H9 (cell line): ENCODE measurements around the gene ZYG11A. TPM values are rescaled to one million over a fixed set of nuclear protein-coding genes. Genes with fewer than 3 reads are reported as not detected.

Experiments
- DNase-seq: peaks from one replicate; pipeline ENCODE4 v3.0.0-alpha.2; 2017
- H2AFZ ChIP-seq: one replicate; pipeline ENCODE4 v1.6.1; 2013; ENCODE audit warnings: mild to moderate bottlenecking, low read length, control low read depth, moderate library complexity
- H2AK5ac ChIP-seq: 2 replicates; pipeline ENCODE4 v1.6.1; 2013; ENCODE audit warnings: low read length, control low read depth, mixed read lengths; ENCODE audit not compliant: insufficient read length
- H2BK120ac ChIP-seq: one replicate; pipeline ENCODE4 v1.6.1; 2013; ENCODE audit warnings: low read depth, mild to moderate bottlenecking, low read length, control low read depth, inconsistent platforms; ENCODE audit not compliant: poor library complexity, severe bottlenecking
- H2BK12ac ChIP-seq: 2 replicates; pipeline ENCODE4 v1.6.1; 2013; ENCODE audit warnings: low read length, control low read depth, mixed read lengths, low read depth; ENCODE audit not compliant: insufficient read length
- H2BK15ac ChIP-seq: 2 replicates; pipeline ENCODE4 v1.6.1; 2013; ENCODE audit warnings: low read depth, low read length, control low read depth
- H2BK20ac ChIP-seq: one replicate; pipeline ENCODE4 v1.6.1; 2013; ENCODE audit warnings: low read depth, mild to moderate bottlenecking, low read length, control low read depth, inconsistent platforms; ENCODE audit not compliant: poor library complexity, severe bottlenecking
- H2BK5ac ChIP-seq: 2 replicates; pipeline ENCODE4 v1.6.1; 2013; ENCODE audit warnings: low read length, control low read depth, mixed read lengths; ENCODE audit not compliant: insufficient read length
- H3K14ac ChIP-seq: 2 replicates; pipeline ENCODE4 v1.6.1; 2013; ENCODE audit warnings: low read length, control low read depth; ENCODE audit not compliant: insufficient read depth
- H3K18ac ChIP-seq: 2 replicates; pipeline ENCODE4 v1.6.1; 2013; ENCODE audit warnings: low read depth, mild to moderate bottlenecking, mixed read lengths, low read length, control low read depth; ENCODE audit not compliant: insufficient read length
- H3K23ac ChIP-seq: 2 replicates; pipeline ENCODE4 v1.6.1; 2013; ENCODE audit warnings: low read length, control low read depth, mixed read lengths, low read depth; ENCODE audit not compliant: insufficient read length
- H3K23me2 ChIP-seq: 2 replicates; pipeline ENCODE4 v1.6.1; 2013; ENCODE audit warnings: low read depth, mild to moderate bottlenecking, mixed read lengths, low read length, control low read depth; ENCODE audit not compliant: insufficient read length, poor library complexity, severe bottlenecking
- H3K27ac ChIP-seq: 2 replicates; pipeline ENCODE4 v1.5.1; 2013; ENCODE audit warnings: low read length, control low read depth, mixed read lengths, low read depth; ENCODE audit not compliant: insufficient read length
- H3K27me3 ChIP-seq: 2 replicates; pipeline ENCODE4 v1.6.1; 2013; ENCODE audit warnings: low read length, control low read depth, inconsistent platforms; ENCODE audit not compliant: insufficient read depth
- H3K4ac ChIP-seq: 2 replicates; pipeline ENCODE4 v1.6.1; 2013; ENCODE audit warnings: low read depth, mild to moderate bottlenecking, control low read depth, inconsistent platforms, low read length, moderate library complexity
- H3K4me1 ChIP-seq: 2 replicates; pipeline ENCODE4 v1.6.1; 2013; ENCODE audit warnings: low read length, control low read depth, inconsistent platforms; ENCODE audit not compliant: insufficient read depth
- H3K4me2 ChIP-seq: 2 replicates; pipeline ENCODE4 v1.6.1; 2013; ENCODE audit warnings: low read length, control low read depth, mixed read lengths; ENCODE audit not compliant: insufficient read length, insufficient read depth
- H3K56ac ChIP-seq: 2 replicates; pipeline ENCODE4 v1.6.1; 2013; ENCODE audit warnings: low read depth, mild to moderate bottlenecking, mixed read lengths, low read length, control low read depth; ENCODE audit not compliant: insufficient read length
- H3K79me1 ChIP-seq: 2 replicates; pipeline ENCODE4 v1.6.1; 2013; ENCODE audit warnings: low read depth, mild to moderate bottlenecking, moderate library complexity, low read length, control low read depth, inconsistent platforms; ENCODE audit not compliant: insufficient read depth, poor library complexity, severe bottlenecking
- H3K79me2 ChIP-seq: 2 replicates; pipeline ENCODE4 v1.6.1; 2013; ENCODE audit warnings: low read length, control low read depth, inconsistent platforms; ENCODE audit not compliant: insufficient read depth
- H3K9ac ChIP-seq: 2 replicates; pipeline ENCODE4 v1.6.1; 2013; ENCODE audit warnings: low read length, control low read depth, mixed read lengths; ENCODE audit not compliant: insufficient read length; ENCODE audit errors: extremely low read depth
- H3K9me3 ChIP-seq: one replicate; pipeline ENCODE4 v1.6.1; 2013; ENCODE audit warnings: low read depth, low read length, inconsistent platforms; ENCODE audit not compliant: control insufficient read depth
- H3T11ph ChIP-seq: one replicate; pipeline ENCODE4 v1.6.1; 2013; ENCODE audit warnings: mild to moderate bottlenecking, low read length, control low read depth, inconsistent platforms
- H4K20me1 ChIP-seq: one replicate; pipeline ENCODE4 v1.6.1; 2013; ENCODE audit not compliant: control insufficient read depth, insufficient read length, insufficient read depth
- H4K5ac ChIP-seq: 2 replicates; pipeline ENCODE4 v1.6.1; 2013; ENCODE audit warnings: low read depth, mild to moderate bottlenecking, mixed read lengths, low read length, control low read depth; ENCODE audit not compliant: insufficient read length
- H4K8ac ChIP-seq: replicated peaks from 2 replicates; pipeline ENCODE4 v1.6.1; 2013; ENCODE audit warnings: low read length, control low read depth, mixed read lengths, low read depth; ENCODE audit not compliant: insufficient read length
- H4K91ac ChIP-seq: 2 replicates; pipeline ENCODE4 v1.6.1; 2013; ENCODE audit warnings: low read depth, mild to moderate bottlenecking, moderate library complexity, mixed read lengths, low read length, control low read depth; ENCODE audit not compliant: insufficient read length
- H3K27ac Mint-ChIP-seq, 3 experiments: 2 replicates in 2 of 3; 3 replicates in 1 of 3; pipeline ENCODE4 v1.8.0; 2020 to 2021; ENCODE audit warnings: mixed read lengths in 3 of 3, mild to moderate bottlenecking in 1 of 3, moderate library complexity in 1 of 3
- H3K27me3 Mint-ChIP-seq: 2 replicates; pipeline ENCODE4 v1.8.0; 2021; ENCODE audit warnings: low read depth, mild to moderate bottlenecking, moderate library complexity, mixed read lengths
- H3K36me3 Mint-ChIP-seq, 3 experiments: 2 replicates in 2 of 3; 3 replicates in 1 of 3; pipeline ENCODE4 v1.8.0; 2020 to 2021; ENCODE audit warnings: low read depth in 3 of 3, mixed read lengths in 3 of 3; ENCODE audit not compliant: insufficient read depth in 1 of 3
- H3K4me1 Mint-ChIP-seq, 2 experiments: 2 replicates each; pipeline ENCODE4 v1.8.0; 2020; ENCODE audit warnings: mixed read lengths in 2 of 2
- H3K4me3 Mint-ChIP-seq, 2 experiments: 2 replicates in 1 of 2; 3 replicates in 1 of 2; pipeline ENCODE4 v1.8.0; 2020 to 2021; ENCODE audit warnings: mild to moderate bottlenecking in 2 of 2, mixed read lengths in 2 of 2, moderate library complexity in 1 of 2
- H3K9me3 Mint-ChIP-seq, 2 experiments: 2 replicates in 1 of 2; 3 replicates in 1 of 2; pipeline ENCODE4 v1.8.0; 2020; ENCODE audit warnings: mild to moderate bottlenecking in 2 of 2, mixed read lengths in 2 of 2, moderate library complexity in 1 of 2
- CTCF ChIP-seq: fragments of 200-600 bp; sonication (generic); conservative IDR thresholded peaks from 3 replicates; pipeline ENCODE4 v1.8.0; 2021; ENCODE audit warnings: antibody characterized with exemption, mild to moderate bottlenecking
- WGBS: extraction: QIAGEN DNeasy Blood & Tissue Kit; methylation state at CpG from one replicate; pipeline ENCODE4 v1.1.7; 2013; ENCODE audit warnings: missing lambda C conversion rate, low lambda C conversion rate, mixed read lengths; ENCODE audit not compliant: insufficient read length; ENCODE audit errors: extremely low coverage; 5-methylcytosine and 5-hydroxymethylcytosine counted together
- total RNA-seq: library from RNA; stranded (reverse); gene quantifications from 2 replicates; pipeline ENCODE4 v1.2.1, GENCODE V29; 2021

Gene ZYG11A
- total RNA-seq, 1 experiment from 2014 or later, result 2.1 TPM

- Histone ChIP-seq H4K91ac (no peak overlapping the region), H2BK20ac (no peak overlapping the region), H2BK15ac (no peak overlapping the region), H3K4me1 (peaks cover 3% of the 10 kb centered on the region; the same call in 1 of the 2 replicates), H3K27ac (no peak overlapping the region), H3K79me2 (no peaks in the 10 kb centered on the region), H3K4me2 (no peak overlapping the region), H4K8ac (no peak overlapping the region), H3K18ac (no peak overlapping the region), H3K14ac (no peak overlapping the region), H3T11ph (no peak overlapping the region), H2BK5ac (no peak overlapping the region), H2BK120ac (no peak overlapping the region), H4K5ac (no peak overlapping the region), H3K79me1 (no peaks in the 10 kb centered on the region), H3K23me2 (no peaks in the 10 kb centered on the region), H3K9ac (no peak overlapping the region), H3K23ac (no peak overlapping the region), H3K9me3 (no peaks in the 10 kb centered on the region), H2AK5ac (no peak overlapping the region), H3K27me3 (no peaks in the 10 kb centered on the region), H2BK12ac (no peak overlapping the region), H3K4ac (no peak overlapping the region), H4K20me1 (no peaks in the 10 kb centered on the region), H3K56ac (no peak overlapping the region), H2AFZ (no peak overlapping the region)
- H3K4me3 Mint-ChIP-seq, result no peak overlapping the region
- H3K9me3 Mint-ChIP-seq, result no peaks in the 10 kb centered on the region; a peak in 1 of 5 replicates
- H3K36me3 Mint-ChIP-seq, result peaks cover 0 to 2% (median 0%) of the 10 kb centered on the region in 3 experiments; a peak in 4 of 7 replicates
- no peak for DNase-seq
- no peaks in the 10 kb centered on the region for H3K27me3 Mint-ChIP-seq
- H3K27ac Mint-ChIP-seq, result no peak overlapping the region
- no CpG with 5 or more reads among the region's 2 CpGs for WGBS
- no peak for TF ChIP-seq CTCF
- H3K4me1 Mint-ChIP-seq, result peaks cover 2 to 3% of the 10 kb centered on the region in 2 experiments
These were observed 34.3 kb downstream of the ZYG11A start for GRCh38 chr1:52876843-52877242.
